Thymus (tissue), 11 donors: ENCODE results near the gene N4BP2. TPM values are rescaled to one million over a fixed set of nuclear protein-coding genes. Genes with fewer than 3 reads are reported as not detected.

Experiments used
- DNase-seq, 9 donors: peaks; one replicate each; pipeline ENCODE4 v3.0.0-alpha.2; 2013; ENCODE audit warnings: low spot score in 9 of 9, low read depth in 6 of 9, missing footprints in 1 of 9
- H3K27ac ChIP-seq, 2 donors: one replicate each; pipeline ENCODE4 v1.5.1; 2013; ENCODE audit warnings: control low read depth in 1 of 2, low read depth in 1 of 2, low read length in 1 of 2, mild to moderate bottlenecking in 1 of 2, moderate library complexity in 1 of 2
- H3K27me3 ChIP-seq, 2 donors: one replicate each; pipeline ENCODE4 v1.5.1; 2013; ENCODE audit warnings: low read length in 1 of 2; ENCODE audit not compliant: control insufficient read depth in 2 of 2, insufficient read depth in 1 of 2
- H3K36me3 ChIP-seq, 2 donors: one replicate each; pipeline ENCODE4 v1.5.1; 2013; ENCODE audit warnings: low read length in 1 of 2, mild to moderate bottlenecking in 1 of 2, moderate library complexity in 1 of 2; ENCODE audit not compliant: control insufficient read depth in 2 of 2, insufficient read depth in 2 of 2
- H3K4me1 ChIP-seq, 2 donors: one replicate each; pipeline ENCODE4 v1.5.1; 2013; ENCODE audit warnings: low read length in 2 of 2; ENCODE audit not compliant: control insufficient read depth in 2 of 2, insufficient read depth in 2 of 2
- H3K4me3 ChIP-seq, 2 donors: one replicate each; pipeline ENCODE4 v1.5.1; 2013; ENCODE audit warnings: low read length in 2 of 2, control low read depth in 1 of 2, mild to moderate bottlenecking in 1 of 2
- H3K9me3 ChIP-seq, 2 donors: one replicate each; pipeline ENCODE4 v1.5.1; 2013; ENCODE audit warnings: low read length in 1 of 2, mild to moderate bottlenecking in 1 of 2; ENCODE audit not compliant: control insufficient read depth in 2 of 2, insufficient read depth in 1 of 2
- WGBS: extraction: QIAGEN DNeasy Blood & Tissue Kit; methylation state at CpG from one replicate; pipeline ENCODE4 v1.1.7; 2013; 5-methylcytosine and 5-hydroxymethylcytosine counted together
- polyA plus RNA-seq: library from polyadenylated mRNA; stranded (reverse); fragments of 200-250 nt; gene quantifications from one replicate; pipeline ENCODE4 v1.2.3, GENCODE V29; 2013
- total RNA-seq: library from RNA; stranded (reverse); fragments of 120-200 nt; gene quantifications from one replicate; pipeline ENCODE4 v1.2.4, GENCODE V29; 2013
- donor health status: healthy.

N4BP2 gene
- total and polyA plus RNA-seq, 2 donors, result 7.7 to 25.3 TPM

DNA sequence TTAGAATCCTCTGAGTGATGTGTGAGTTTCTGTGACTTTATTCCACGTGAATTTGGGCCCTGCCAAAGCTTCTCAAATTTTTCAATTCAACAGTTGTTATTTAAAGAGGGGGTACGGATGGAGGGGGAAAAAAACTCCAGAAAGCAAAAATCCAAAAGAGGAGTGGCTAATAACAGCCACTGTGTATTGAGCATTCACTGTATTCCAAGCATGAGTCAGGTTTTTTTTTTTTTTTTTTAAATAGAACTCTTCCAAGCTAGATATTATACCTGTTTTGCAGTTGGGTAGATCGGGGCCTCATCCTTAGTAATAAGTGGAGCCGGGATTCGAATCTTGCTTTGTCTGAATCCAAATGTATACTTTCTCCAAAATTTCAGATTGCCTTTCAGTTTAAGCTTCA, 133.8 kb downstream of the N4BP2 start:
- 62% methylated on average over 5 of the region's 5 CpGs for WGBS
- Histone ChIP-seq H3K27me3 (no peaks in the 10 kb centered on the region), H3K4me1 (peaks cover 13 to 54% of the 10 kb centered on the region in 2 donors), H3K36me3 (peaks cover 0 to 3% of the 10 kb centered on the region in 2 donors), H3K4me3 (peak overlapping the region; percentile 87 to 92), H3K9me3 (peaks cover 0 to under 1% of the 10 kb centered on the region in 2 donors), H3K27ac (peak overlapping the region; percentile 89)
- no peak for DNase-seq

GRCh38 chr4:40190880-40191815, 134.5 kb downstream of the N4BP2 start:
- H3K27ac ChIP-seq, result peak overlapping the region; percentile 89
- DNase-seq, result peak in 6 of 9 donors; percentile 72 to 94 (median 86)
- H3K27me3 ChIP-seq, result no peaks in the 10 kb centered on the region
- WGBS, result 13% methylated on average over 14 of the region's 14 CpGs
- H3K4me3 ChIP-seq, result peak overlapping the region; percentile 87 to 92
- H3K36me3 ChIP-seq, result peaks cover 0 to 3% of the 10 kb centered on the region in 2 donors
- H3K9me3 ChIP-seq, result peaks cover 0 to 2% of the 10 kb centered on the region in 2 donors
- peaks cover 20 to 61% of the 10 kb centered on the region in 2 donors for H3K4me1 ChIP-seq

DNA sequence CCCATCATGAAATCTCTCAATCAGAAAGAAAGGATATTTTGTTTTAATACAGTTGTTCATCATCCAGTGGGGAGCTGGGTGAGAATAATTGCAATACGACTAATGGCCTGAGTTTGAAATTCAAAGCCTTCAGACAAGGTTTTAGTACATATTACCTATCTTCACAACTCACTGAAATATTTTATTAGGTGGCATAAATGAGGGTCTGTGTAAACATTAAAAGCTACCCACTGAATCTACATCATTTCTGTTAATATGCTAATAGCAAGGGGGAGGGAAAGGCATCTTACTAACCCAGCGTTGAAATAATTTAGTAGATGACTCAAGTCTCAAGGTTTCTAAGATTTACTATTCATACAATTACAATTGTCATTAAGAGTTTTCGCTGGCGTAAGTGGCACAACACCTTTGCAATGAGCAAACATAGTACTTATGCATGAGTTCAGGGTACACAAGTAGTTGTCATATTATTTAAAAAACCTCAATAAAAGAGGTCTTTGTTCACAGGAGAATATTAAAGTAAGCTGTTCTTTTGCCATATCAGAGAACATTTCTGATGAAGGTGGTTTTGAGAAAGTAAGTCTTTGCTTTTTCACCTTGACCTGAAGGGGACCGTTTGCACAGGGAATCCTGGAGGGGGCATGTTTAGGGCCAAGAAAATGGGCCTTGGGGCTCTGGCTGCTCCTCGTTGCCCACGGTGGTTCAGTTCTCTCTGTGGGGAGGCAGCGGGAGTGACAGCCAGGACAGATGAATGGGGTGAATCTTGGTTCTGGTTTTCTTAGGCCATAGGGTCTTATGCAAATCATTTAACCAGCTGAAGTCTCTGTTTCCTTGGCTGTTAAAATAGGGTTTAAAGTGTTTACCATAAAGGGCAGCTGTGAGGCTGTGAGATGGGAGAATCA, 135.7 kb downstream of the N4BP2 start:
- 25% methylated on average over 8 of the region's 8 CpGs for WGBS
- peaks cover 0 to 3% of the 10 kb centered on the region in 2 donors for H3K36me3 ChIP-seq
- no peaks in the 10 kb centered on the region for H3K27me3 ChIP-seq
- H3K9me3 ChIP-seq, result peaks cover 0 to 2% of the 10 kb centered on the region in 2 donors
- peak overlapping the region; percentile 87 to 92 for H3K4me3 ChIP-seq
- peaks cover 21 to 60% of the 10 kb centered on the region in 2 donors for H3K4me1 ChIP-seq
- DNase-seq, result peak in 1 of 9 donors; percentile 68
- H3K27ac ChIP-seq, result peak overlapping the region; percentile 85 to 89

GRCh38 chr4:40193016-40193571, 136.4 kb downstream of the N4BP2 start:
- Histone ChIP-seq H3K36me3 (peaks cover 0 to 4% of the 10 kb centered on the region in 2 donors), H3K4me1 (peaks cover 21 to 58% of the 10 kb centered on the region in 2 donors), H3K27ac (peak overlapping the region; percentile 85 to 89), H3K27me3 (no peaks in the 10 kb centered on the region), H3K4me3 (peak overlapping the region; percentile 87 to 92), H3K9me3 (peaks cover 0 to 2% of the 10 kb centered on the region in 2 donors)
- DNase-seq, result peak in 5 of 9 donors; percentile 59 to 90 (median 76)
- WGBS, result 5% methylated on average over 11 of the region's 11 CpGs

DNA sequence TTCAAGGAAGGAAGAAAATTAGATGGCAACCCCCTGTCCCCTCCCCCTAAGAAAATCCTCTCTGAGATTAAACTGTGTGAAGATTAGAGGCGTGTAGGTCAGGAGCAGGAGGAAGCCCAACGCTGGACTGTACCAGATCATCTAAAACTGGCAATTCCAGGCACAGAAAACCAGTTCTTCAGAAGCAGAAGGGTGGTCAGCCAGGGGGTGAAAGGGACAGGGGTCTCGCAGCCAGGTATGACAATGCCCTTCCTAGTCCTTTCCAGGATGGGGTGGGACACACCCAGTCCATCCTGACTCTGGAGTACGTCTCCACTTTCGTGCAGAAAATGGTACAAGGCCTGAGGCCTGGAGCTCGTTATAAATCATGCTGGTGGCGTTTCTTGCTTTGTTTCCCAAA, 136.9 kb downstream of the N4BP2 start:
- Histone ChIP-seq H3K9me3 (peaks cover 0 to 2% of the 10 kb centered on the region in 2 donors), H3K4me3 (peak overlapping the region; percentile 87 to 92), H3K36me3 (peaks cover 0 to 9% of the 10 kb centered on the region in 2 donors), H3K27me3 (no peaks in the 10 kb centered on the region), H3K27ac (peak overlapping the region; percentile 85 to 89), H3K4me1 (peaks cover 21 to 53% of the 10 kb centered on the region in 2 donors)
- 32% methylated on average over 7 of the region's 7 CpGs for WGBS
- DNase-seq, result no peak

- peak in 6 of 9 donors; percentile 61 to 91 (median 74) for DNase-seq
- Histone ChIP-seq H3K4me1 (peaks cover 17 to 43% of the 10 kb centered on the region in 2 donors), H3K4me3 (peak overlapping the region; percentile 87 to 92), H3K9me3 (peaks cover 0 to 2% of the 10 kb centered on the region in 2 donors), H3K27ac (peak overlapping the region; percentile 89 to 96), H3K36me3 (peaks cover 0 to 9% of the 10 kb centered on the region in 2 donors), H3K27me3 (no peaks in the 10 kb centered on the region)
- WGBS, result 16% methylated on average over 14 of the region's 14 CpGs
Measured at GRCh38 chr4:40194602-40195161, 138.0 kb downstream of the N4BP2 start.

GRCh38 chr4:40195182-40196177, 138.8 kb downstream of the N4BP2 start:
- H3K9me3 ChIP-seq, result peaks cover 0 to 2% of the 10 kb centered on the region in 2 donors
- peak overlapping the region; percentile 87 to 92 for H3K4me3 ChIP-seq
- H3K27ac ChIP-seq, result peak overlapping the region; percentile 89 to 97
- peak in 2 of 9 donors; percentile 52 to 79 for DNase-seq
- H3K36me3 ChIP-seq, result peaks cover 0 to 9% of the 10 kb centered on the region in 2 donors
- H3K4me1 ChIP-seq, result peaks cover 17 to 38% of the 10 kb centered on the region in 2 donors
- no peaks in the 10 kb centered on the region for H3K27me3 ChIP-seq
- 62% methylated on average over 10 of the region's 10 CpGs for WGBS
